ENCODE measurements around the gene RUNDC1.
A peak's percentile ranks its signal among the peaks of the same experiment; 100 is the strongest.

Gene RUNDC1

DNA sequence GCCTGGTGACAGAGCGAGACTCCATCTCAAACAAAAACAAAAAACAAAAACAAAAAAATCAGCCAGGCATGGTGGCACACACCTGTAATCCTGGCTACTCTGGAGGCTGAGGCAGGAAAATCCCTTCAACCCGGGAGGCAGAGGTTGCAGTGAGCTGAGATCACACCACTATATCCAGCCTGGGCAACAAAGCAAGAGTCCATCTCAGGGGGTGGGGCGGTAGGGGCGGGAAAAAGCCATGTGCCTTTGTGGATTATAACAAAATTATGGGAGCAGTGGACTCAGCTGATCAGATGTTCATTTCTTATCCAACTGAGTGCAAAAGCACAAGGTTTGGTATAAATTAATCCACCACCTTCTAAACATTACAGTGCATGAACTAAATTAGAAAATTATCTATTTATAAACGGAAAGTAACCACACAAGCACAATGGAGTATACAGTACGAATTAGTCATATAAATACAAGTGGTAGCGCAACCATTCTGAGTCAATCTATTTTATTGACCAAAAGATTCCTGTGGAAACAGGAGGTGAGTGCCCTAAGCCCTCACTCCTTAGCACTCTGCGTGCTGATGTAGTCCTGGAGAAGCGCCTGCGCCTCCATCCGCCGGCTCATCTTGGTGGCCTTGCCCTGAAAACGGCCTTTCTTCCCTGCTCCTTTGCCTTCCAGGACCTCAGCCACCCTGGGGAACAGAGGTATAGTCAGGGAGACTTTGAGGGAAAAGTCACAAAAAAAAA lies 30.2 kb upstream of the RUNDC1 start:
- Histone ChIP-seq H3K9ac (ENCODE audit: low read length) (no peak overlapping the region), H3K27ac (ENCODE audit: low read length, poor library complexity, severe bottlenecking) (no peak overlapping the region), H3K18ac (ENCODE audit: low read depth in 1 of 2, low read length in 2 of 2) (no peak overlapping the region), H3K4me3 (ENCODE audit: insufficient read depth in 1 of 2, low read depth in 1 of 2, low read length in 2 of 2) (no peak overlapping the region), H3K4ac (ENCODE audit: low read depth in 1 of 2, low read length in 2 of 2) (no peak overlapping the region), H3K9me3 (ENCODE audit: control insufficient read depth, low read length) (no peaks in the 10 kb centered on the region), H4K8ac (ENCODE audit: low read length) (no peak overlapping the region), H2AFZ (ENCODE audit: low read depth, low read length) (no peak overlapping the region), H3K27me3 (ENCODE audit: control insufficient read depth in 1 of 2, insufficient read depth in 1 of 2, low read length in 2 of 2) (no peaks in the 10 kb centered on the region), H2BK12ac (ENCODE audit: low read length in 2 of 2) (no peak overlapping the region), H3K4me2 (ENCODE audit: low read length, poor library complexity, severe bottlenecking) (no peak overlapping the region), H3K79me1 (replicated peaks; ENCODE audit: low read length, poor library complexity, severe bottlenecking) (no peaks in the 10 kb centered on the region), H3K36me3 (ENCODE audit: control insufficient read depth in 1 of 2, insufficient read depth in 2 of 2, low read depth in 1 of 2, low read length in 2 of 2) (peaks cover 53 to 62% of the 10 kb centered on the region in 2 experiments), H2BK120ac (ENCODE audit: low read depth, low read length) (no peak overlapping the region), H2BK15ac (ENCODE audit: low read depth, poor library complexity, severe bottlenecking) (no peak overlapping the region), H2AK5ac (ENCODE audit: low read length, severe bottlenecking) (no peak overlapping the region), H2BK5ac (ENCODE audit: low read depth, low read length, poor library complexity, severe bottlenecking) (no peak overlapping the region), H3K4me1 (ENCODE audit: control insufficient read depth, insufficient read depth, low read depth, low read length) (no peaks in the 10 kb centered on the region), H4K91ac (ENCODE audit: low read length) (no peak overlapping the region), H3K14ac (ENCODE audit: low read length in 2 of 2) (no peak overlapping the region), H3K23ac (ENCODE audit: low read length in 2 of 2) (no peak overlapping the region)
- DNase-seq: peak; percentile 85
- WGBS: 86% methylated on average over 11 of the region's 13 CpGs

DNA sequence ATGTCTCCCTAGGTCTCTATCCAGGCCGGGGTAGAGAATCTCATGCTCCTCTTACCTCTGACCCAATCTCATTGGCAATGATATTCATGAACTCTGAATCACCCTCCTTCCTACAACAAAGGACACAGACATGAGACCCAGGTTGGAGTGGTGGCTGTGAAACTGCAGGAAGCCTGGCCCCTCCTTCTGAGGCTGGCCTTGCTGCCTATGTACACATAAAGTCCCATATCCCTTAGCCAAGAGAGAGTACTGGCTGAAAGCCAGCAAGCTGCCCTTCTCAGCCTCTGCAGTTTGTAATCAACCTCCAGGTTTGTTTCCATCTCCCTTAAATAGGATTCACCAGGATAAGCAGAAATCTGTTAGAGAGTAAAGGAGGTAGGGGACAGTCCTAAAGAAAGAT lies 26.7 kb upstream of the RUNDC1 start:
- Histone ChIP-seq H3K14ac (ENCODE audit: low read length in 2 of 2) (no peak overlapping the region), H2AK5ac (ENCODE audit: low read length, severe bottlenecking) (no peak overlapping the region), H3K79me1 (replicated peaks; ENCODE audit: low read length, poor library complexity, severe bottlenecking) (peaks cover 5% of the 10 kb centered on the region), H3K27ac (ENCODE audit: low read length, poor library complexity, severe bottlenecking) (no peak overlapping the region), H2AFZ (ENCODE audit: low read depth, low read length) (no peak overlapping the region), H3K4me3 (ENCODE audit: insufficient read depth in 1 of 2, low read depth in 1 of 2, low read length in 2 of 2) (no peak overlapping the region), H3K4me1 (ENCODE audit: control insufficient read depth, insufficient read depth, low read depth, low read length) (no peaks in the 10 kb centered on the region), H2BK120ac (ENCODE audit: low read depth, low read length) (no peak overlapping the region), H3K9me3 (ENCODE audit: control insufficient read depth, low read length) (no peaks in the 10 kb centered on the region), H2BK15ac (ENCODE audit: low read depth, poor library complexity, severe bottlenecking) (no peak overlapping the region), H4K91ac (ENCODE audit: low read length) (peak overlapping the region; percentile 56), H3K4me2 (ENCODE audit: low read length, poor library complexity, severe bottlenecking) (no peak overlapping the region), H3K27me3 (ENCODE audit: control insufficient read depth in 1 of 2, insufficient read depth in 1 of 2, low read length in 2 of 2) (no peaks in the 10 kb centered on the region), H3K18ac (ENCODE audit: low read depth in 1 of 2, low read length in 2 of 2) (no peak overlapping the region), H3K23ac (ENCODE audit: low read length in 2 of 2) (no peak overlapping the region), H3K36me3 (ENCODE audit: control insufficient read depth in 1 of 2, insufficient read depth in 2 of 2, low read depth in 1 of 2, low read length in 2 of 2) (peaks cover 71 to 81% of the 10 kb centered on the region in 2 experiments), H2BK5ac (ENCODE audit: low read depth, low read length, poor library complexity, severe bottlenecking) (no peak overlapping the region), H2BK12ac (ENCODE audit: low read length in 2 of 2) (no peak overlapping the region), H3K9ac (ENCODE audit: low read length) (no peak overlapping the region), H4K8ac (ENCODE audit: low read length) (no peak overlapping the region), H3K4ac (ENCODE audit: low read depth in 1 of 2, low read length in 2 of 2) (no peak overlapping the region)
- no peak for DNase-seq
- 83% methylated on average over 1 of the region's 1 CpG for WGBS

DNA sequence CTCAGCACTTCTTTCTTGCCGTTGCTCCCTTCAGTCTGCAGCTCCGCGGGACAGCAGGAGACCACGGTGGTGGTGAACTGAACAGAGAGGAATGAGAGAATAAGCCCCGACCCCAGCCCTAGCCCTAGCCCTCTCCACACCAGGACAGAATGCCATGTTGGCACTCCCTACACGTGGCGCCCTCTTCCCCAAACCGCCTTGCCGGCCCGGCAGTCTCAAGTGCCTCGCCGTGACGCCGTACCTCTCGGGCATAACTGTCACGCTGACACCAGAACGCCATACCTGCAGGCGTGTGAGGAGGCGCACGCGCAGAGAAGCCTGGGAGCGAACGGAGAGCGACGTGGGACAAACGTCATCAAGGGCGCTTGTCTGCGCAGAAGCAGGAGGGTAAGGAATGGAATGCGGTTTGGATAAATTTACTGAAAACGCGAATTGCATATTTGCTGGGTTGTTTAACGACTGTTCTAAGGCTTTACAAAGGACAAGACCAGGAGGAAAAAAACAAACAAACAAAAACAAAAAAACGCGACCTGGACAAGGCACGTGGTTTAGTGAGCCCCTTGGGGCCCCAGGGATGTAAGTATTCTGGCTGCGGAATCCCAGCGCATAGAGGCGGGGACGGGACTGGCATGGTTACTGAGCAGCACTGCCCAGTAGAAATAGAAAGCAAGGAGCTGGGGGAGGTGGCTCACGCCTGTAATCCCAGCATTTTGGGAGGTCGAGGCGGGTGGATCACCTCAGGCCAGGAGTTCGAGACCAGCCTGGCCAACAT lies 16.0 kb upstream of the RUNDC1 start, which contains the start of gene AARSD1:
Gene AARSD1 (minus strand): TSS at position 294 of the 772 bp plus-strand sequence. CDS start 14 bp downstream, at position 280.
- H2BK120ac ChIP-seq (ENCODE audit: low read depth, low read length): no peak within 1 kb of the TSS
- WGBS: 5% methylated on average over 43 of the region's 43 CpGs
- H3K4ac ChIP-seq (ENCODE audit: low read depth in 1 of 2, low read length in 2 of 2): peak within 1 kb of the TSS; percentile 39 to 95
- peak within 1 kb of the TSS; percentile 93 for H4K8ac ChIP-seq (ENCODE audit: low read length)
- peak within 1 kb of the TSS; percentile 94 for H2AFZ ChIP-seq (ENCODE audit: low read depth, low read length)
- H3K9ac ChIP-seq (ENCODE audit: low read length): peak within 1 kb of the TSS; percentile 96
- no peaks in the 10 kb centered on the region for H3K9me3 ChIP-seq (ENCODE audit: control insufficient read depth, low read length)
- H2BK15ac ChIP-seq (ENCODE audit: low read depth, poor library complexity, severe bottlenecking): no peak within 1 kb of the TSS
- H3K27me3 ChIP-seq (ENCODE audit: control insufficient read depth in 1 of 2, insufficient read depth in 1 of 2, low read length in 2 of 2): no peaks in the 10 kb centered on the region
- no peak within 1 kb of the TSS for H2AK5ac ChIP-seq (ENCODE audit: low read length, severe bottlenecking)
- peaks cover 25 to 31% of the 10 kb centered on the region in 2 experiments for H3K36me3 ChIP-seq (ENCODE audit: control insufficient read depth in 1 of 2, insufficient read depth in 2 of 2, low read depth in 1 of 2, low read length in 2 of 2)
- peak within 1 kb of the TSS in 1 of 2 experiments; percentile 46 for H3K23ac ChIP-seq (ENCODE audit: low read length in 2 of 2)
- H3K4me2 ChIP-seq (ENCODE audit: low read length, poor library complexity, severe bottlenecking): peak within 1 kb of the TSS; percentile 94
- H2BK12ac ChIP-seq (ENCODE audit: low read length in 2 of 2): peak within 1 kb of the TSS in 1 of 2 experiments; percentile 10
- H3K27ac ChIP-seq (ENCODE audit: low read length, poor library complexity, severe bottlenecking): peak within 1 kb of the TSS; percentile 84
- peaks cover 8% of the 10 kb centered on the region for H3K4me1 ChIP-seq (ENCODE audit: control insufficient read depth, insufficient read depth, low read depth, low read length)
- H2BK5ac ChIP-seq (ENCODE audit: low read depth, low read length, poor library complexity, severe bottlenecking): no peak within 1 kb of the TSS
- peaks cover 12% of the 10 kb centered on the region for H3K79me1 ChIP-seq (replicated peaks; ENCODE audit: low read length, poor library complexity, severe bottlenecking)
- peak within 1 kb of the TSS in 1 of 2 experiments; percentile 99 for H3K14ac ChIP-seq (ENCODE audit: low read length in 2 of 2)
- H3K4me3 ChIP-seq (ENCODE audit: insufficient read depth in 1 of 2, low read depth in 1 of 2, low read length in 2 of 2): peak within 1 kb of the TSS; percentile 68 to 96
- peak within 1 kb of the TSS; percentile 92 to 98 for H3K18ac ChIP-seq (ENCODE audit: low read depth in 1 of 2, low read length in 2 of 2)
- DNase-seq: peak; percentile 96
- peak within 1 kb of the TSS; percentile 77 for H4K91ac ChIP-seq (ENCODE audit: low read length)

DNA sequence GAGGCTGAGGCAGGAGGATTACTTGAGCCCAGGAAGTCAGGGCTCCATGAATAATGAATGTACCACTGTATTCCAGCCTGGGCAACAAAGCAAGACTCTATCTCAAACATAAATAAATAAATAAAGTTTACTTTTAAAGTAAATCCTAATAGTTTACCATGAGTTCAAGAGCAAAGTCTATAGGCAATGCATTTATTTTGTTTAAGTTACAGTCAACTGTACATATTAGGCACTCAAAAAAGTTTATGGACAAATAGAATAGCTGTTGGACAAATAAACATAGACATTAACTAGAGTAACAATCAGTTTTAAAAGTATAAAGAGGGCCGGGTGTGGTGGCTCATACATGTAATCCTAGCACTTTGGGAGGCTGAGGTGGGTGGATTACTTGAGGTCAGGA lies 12.4 kb upstream of the RUNDC1 start:
- Histone ChIP-seq H3K4me2 (ENCODE audit: low read length, poor library complexity, severe bottlenecking) (no peak overlapping the region), H3K36me3 (ENCODE audit: control insufficient read depth in 1 of 2, insufficient read depth in 2 of 2, low read depth in 1 of 2, low read length in 2 of 2) (no peaks in the 10 kb centered on the region), H3K79me1 (replicated peaks; ENCODE audit: low read length, poor library complexity, severe bottlenecking) (peaks cover 3% of the 10 kb centered on the region), H2BK5ac (ENCODE audit: low read depth, low read length, poor library complexity, severe bottlenecking) (no peak overlapping the region), H4K91ac (ENCODE audit: low read length) (no peak overlapping the region), H2BK120ac (ENCODE audit: low read depth, low read length) (no peak overlapping the region), H3K14ac (ENCODE audit: low read length in 2 of 2) (no peak overlapping the region), H2BK12ac (ENCODE audit: low read length in 2 of 2) (no peak overlapping the region), H2AFZ (ENCODE audit: low read depth, low read length) (no peak overlapping the region), H3K27ac (ENCODE audit: low read length, poor library complexity, severe bottlenecking) (no peak overlapping the region), H2BK15ac (ENCODE audit: low read depth, poor library complexity, severe bottlenecking) (no peak overlapping the region), H3K23ac (ENCODE audit: low read length in 2 of 2) (no peak overlapping the region), H2AK5ac (ENCODE audit: low read length, severe bottlenecking) (no peak overlapping the region), H3K18ac (ENCODE audit: low read depth in 1 of 2, low read length in 2 of 2) (no peak overlapping the region), H3K9me3 (ENCODE audit: control insufficient read depth, low read length) (no peaks in the 10 kb centered on the region), H3K4me3 (ENCODE audit: insufficient read depth in 1 of 2, low read depth in 1 of 2, low read length in 2 of 2) (no peak overlapping the region), H4K8ac (ENCODE audit: low read length) (no peak overlapping the region), H3K4me1 (ENCODE audit: control insufficient read depth, insufficient read depth, low read depth, low read length) (peaks cover 6% of the 10 kb centered on the region), H3K27me3 (ENCODE audit: control insufficient read depth in 1 of 2, insufficient read depth in 1 of 2, low read length in 2 of 2) (no peaks in the 10 kb centered on the region), H3K4ac (ENCODE audit: low read depth in 1 of 2, low read length in 2 of 2) (no peak overlapping the region), H3K9ac (ENCODE audit: low read length) (no peak overlapping the region)
- WGBS: 90% methylated on average over 1 of the region's 1 CpG
- DNase-seq: no peak

All from mesenchymal stem cell (in vitro differentiated cells and primary cell).